H1 (cell line): ENCODE results near the gene IRF4.

Experiments used
- BACH1 ChIP-seq: IDR thresholded peaks from 2 replicates; pipeline ENCODE4 v1.6.1; 2012; ENCODE audit warnings: low read length, improper control_type of control experiment
- ZNF274 ChIP-seq: IDR thresholded peaks from 2 replicates; pipeline ENCODE4 v1.7.0; 2012; ENCODE audit warnings: low read length, borderline replicate concordance; ENCODE audit errors: extremely low read depth

- TF ChIP-seq ZNF274 (no peak), BACH1 (no peak)
These were observed 516 bp upstream of the IRF4 start for GRCh38 chr6:390914-391558.
